A549 (cell line): ENCODE results near the gene TECTB. TPM values are rescaled to one million over a fixed set of nuclear protein-coding genes. Genes with fewer than 3 reads are reported as not detected.

ENCODE experiments used
- ATAC-seq, 2 experiments: fragments of 200-7000 bp in 1 of 2; fragments of >200 bp in 1 of 2; cut with Nextera tagmentation in 1 of 2; cut with Tn5 transposase in 1 of 2; 3 replicates each; pipeline versions ENCODE4 v1.8.0 to v1.9.1; 2018 to 2020; ENCODE audit warnings: mild to moderate bottlenecking in 1 of 2, moderate library complexity in 1 of 2
- CTCF ChIA-PET: fragments of 300-600 bp; sonication (Branson Sonifier 250); formaldehyde crosslinking; extraction: SDS; loops from one replicate; lab custom pipeline; 2021; ENCODE audit warnings: antibody characterized with exemption, inconsistent platforms; lab: Yijun Ruan, JAX
- POLR2A ChIA-PET: fragments of 350-600 bp; formaldehyde crosslinking; extraction: SDS; loops from one replicate; lab custom pipeline; 2021; ENCODE audit warnings: antibody characterized with exemption, inconsistent platforms; lab: Yijun Ruan, JAX
- DNase-seq, 2 experiments: peaks; one replicate each; pipeline versions ENCODE4 v3.0.0 to v3.0.0-alpha.2; 2011 to 2016; ENCODE audit warnings: low read depth in 1 of 2, low spot score in 1 of 2
- FAIRE-seq: peaks from 2 replicates; lab custom pipeline; 2011; peaks lifted over from hg19 to GRCh38; lab: Jason Lieb, UNC
- H3K27ac ChIP-seq, 2 experiments: fragments of >200 bp; sonication (Bioruptor Twin); formaldehyde crosslinking; 3 replicates each; pipeline ENCODE4 v1.5.1; 2016 to 2017
- H3K4me1 ChIP-seq: fragments of >200 bp; sonication (Bioruptor Twin); formaldehyde crosslinking; 3 replicates; pipeline ENCODE4 v1.6.1; 2016
- H3K4me2 ChIP-seq: fragments of >200 bp; sonication (Bioruptor Twin); formaldehyde crosslinking; 3 replicates; pipeline ENCODE4 v1.6.1; 2016
- H3K4me3 ChIP-seq: fragments of >200 bp; sonication (Bioruptor Twin); formaldehyde crosslinking; 3 replicates; pipeline ENCODE4 v1.5.1; 2016
- H3K9me3 ChIP-seq: fragments of >200 bp; sonication (Bioruptor Twin); formaldehyde crosslinking; 3 replicates; pipeline ENCODE4 v1.6.1; 2016
- BCL3 ChIP-seq: fragments of >200 bp; sonication (Bioruptor Twin); formaldehyde crosslinking; IDR thresholded peaks from 3 replicates; pipeline ENCODE4 v1.6.1; 2016
- CBX2 ChIP-seq: fragments of 200-600 bp; sonication (generic); IDR thresholded peaks from 2 replicates; pipeline ENCODE4 v1.6.1; 2016; ENCODE audit warnings: low read depth, mild to moderate bottlenecking, borderline replicate concordance
- E2F6 ChIP-seq: IDR thresholded peaks from 2 replicates; pipeline ENCODE4 v1.6.1; 2012; ENCODE audit warnings: low read depth, borderline replicate concordance
- EHMT2 ChIP-seq: fragments of 200-600 bp; sonication (generic); IDR thresholded peaks from 2 replicates; pipeline ENCODE4 v1.6.1; 2016; ENCODE audit warnings: antibody characterized with exemption, low read depth, mild to moderate bottlenecking, moderate library complexity
- HOXA7 ChIP-seq: fragments of 250-450 bp; sonication (Bioruptor Pico); IDR thresholded peaks from 2 replicates; pipeline ENCODE4 v1.5.0; 2020; ENCODE audit warnings: mild to moderate bottlenecking, moderate library complexity
- JUN ChIP-seq, 2 experiments: fragments of >200 bp; sonication (Bioruptor Twin); formaldehyde crosslinking; IDR thresholded peaks; 2 replicates in 1 of 2; 3 replicates in 1 of 2; pipeline ENCODE4 v1.6.1; 2016 to 2017
- JUNB ChIP-seq: fragments of >200 bp; sonication (Bioruptor Twin); formaldehyde crosslinking; IDR thresholded peaks from 2 replicates; pipeline ENCODE4 v1.6.1; 2016
- KDM1A ChIP-seq: fragments of 200-600 bp; sonication (generic); IDR thresholded peaks from 2 replicates; pipeline ENCODE4 v1.6.1; 2016; ENCODE audit warnings: low read depth, mild to moderate bottlenecking
- KDM5A ChIP-seq: fragments of 200-600 bp; sonication (generic); IDR thresholded peaks from 2 replicates; pipeline ENCODE4 v1.6.1; 2016; ENCODE audit warnings: antibody characterized with exemption, mild to moderate bottlenecking
- MAFK ChIP-seq: fragments of 450-650 bp; IDR thresholded peaks from 2 replicates; pipeline ENCODE4 v1.6.1; 2014; ENCODE audit not compliant: partially characterized antibody
- MAX ChIP-seq: IDR thresholded peaks from 2 replicates; pipeline ENCODE4 v1.6.1; 2012
- NFE2L2 ChIP-seq: fragments of 150-350 bp; conservative IDR thresholded peaks from 2 replicates; pipeline ENCODE4 v1.6.1; 2014; ENCODE audit warnings: low read length
- NPAS2 ChIP-seq: fragments of 250-450 bp; sonication (Bioruptor Pico); IDR thresholded peaks from 2 replicates; pipeline ENCODE4 v1.8.0; 2022; ENCODE audit warnings: mild to moderate bottlenecking, moderate library complexity, borderline replicate concordance
- NR3C1 ChIP-seq: fragments of >200 bp; sonication (Bioruptor Twin); formaldehyde crosslinking; IDR thresholded peaks from 3 replicates; pipeline ENCODE4 v1.6.1; 2017
- PBX3 ChIP-seq: IDR thresholded peaks from 2 replicates; pipeline ENCODE4 v1.6.1; 2012
- RAD21 ChIP-seq, 2 experiments: fragments of >200 bp in 1 of 2; sonication (Bioruptor Twin) in 1 of 2; formaldehyde crosslinking in 1 of 2; IDR thresholded peaks in 1 of 2; conservative IDR thresholded peaks in 1 of 2; 2 replicates in 1 of 2; 3 replicates in 1 of 2; pipeline ENCODE4 v1.6.1; 2012 to 2018; ENCODE audit warnings: inconsistent platforms in 1 of 2
- RARB ChIP-seq: fragments of 250-450 bp; sonication (Bioruptor Pico); IDR thresholded peaks from 2 replicates; pipeline ENCODE4 v1.8.0; 2021; ENCODE audit warnings: mild to moderate bottlenecking, moderate library complexity
- RCOR1 ChIP-seq: fragments of 150-350 bp; IDR thresholded peaks from 2 replicates; pipeline ENCODE4 v1.6.1; 2014; ENCODE audit warnings: antibody characterized with exemption, low read length, low read depth
- RNF2 ChIP-seq: fragments of 200-600 bp; sonication (generic); IDR thresholded peaks from 2 replicates; pipeline ENCODE4 v1.6.1; 2016; ENCODE audit warnings: low read depth, mild to moderate bottlenecking, antibody characterized with exemption, moderate library complexity, borderline replicate concordance
- SMC3 ChIP-seq: fragments of >200 bp; sonication (Bioruptor Twin); formaldehyde crosslinking; IDR thresholded peaks from 3 replicates; pipeline ENCODE4 v1.6.1; 2018; ENCODE audit warnings: inconsistent platforms
- SREBF2 ChIP-seq: fragments of 450-650 bp; IDR thresholded peaks from 2 replicates; pipeline ENCODE4 v1.6.1; 2014; ENCODE audit warnings: mild to moderate bottlenecking, moderate library complexity
- USF2 ChIP-seq: fragments of 450-650 bp; IDR thresholded peaks from 2 replicates; pipeline ENCODE4 v1.6.1; 2014; ENCODE audit warnings: antibody characterized with exemption
- WGBS: methylation state at CpG from one replicate; pipeline ENCODE4 v1.1.6; 2017; ENCODE audit errors: missing lambda C conversion rate; 5-methylcytosine and 5-hydroxymethylcytosine counted together
- polyA plus RNA-seq, 4 experiments: library from polyadenylated mRNA; depleted of rRNA in 3 of 4; stranded (reverse); fragments of >200 nt; fragmentation: RNase III in 1 of 4; extraction: RNeasy Plus Mini Kit Qiagen cat#74134 plus additional on column Dnase treatment in 1 of 4; gene quantifications; 2 replicates in 3 of 4; 3 replicates in 1 of 4; pipeline ENCODE4 v1.2.3, GENCODE V29; 2011 to 2017

The TECTB gene
- polyA plus RNA-seq, 2 of the 4 experiments (the other 2 are of a cell fraction) = not detected

GRCh38 chr10:112327678-112328077 lies 44.5 kb downstream of the TECTB start (continued):
- TF ChIP-seq USF2 = no peak

- ChIA-PET CTCF (interaction anchor here (0.9 to 1.6 kb wide), 2 partner anchors 15 to 23 kb away, joined by 3 to 5 read pairs; no protein-coding TSS in a partner anchor), POLR2A (no interaction called here)
- TF ChIP-seq RAD21 (conservative IDR thresholded peaks at IDR 0.05 in 1 of 2, IDR thresholded peaks at IDR 0.05 in 1 of 2) (no peak), BCL3 (no peak), RNF2 (no peak), NR3C1 (no peak), NFE2L2 (no peak)
- Histone ChIP-seq H3K27ac (no peak overlapping the region), H3K4me2 (no peak overlapping the region), H3K4me3 (no peak overlapping the region), H3K4me1 (no peaks in the 10 kb centered on the region), H3K9me3 (no peaks in the 10 kb centered on the region)
- no peak for DNase-seq
- no peak for FAIRE-seq
- 31% methylated on average over 4 of the region's 4 CpGs for WGBS
- no peak for ATAC-seq
Observed at GRCh38 chr10:112330162-112330561, 47.0 kb downstream of the TECTB start.

GRCh38 chr10:112330607-112331160 lies 47.5 kb downstream of the TECTB start:
- no peak for FAIRE-seq
- ATAC-seq = no peak
- CTCF ChIA-PET = interaction anchor here (0.9 to 1.6 kb wide), 3 partner anchors 15 to 23 kb away, joined by 3 to 5 read pairs (median 3); no protein-coding TSS in a partner anchor
- Histone ChIP-seq H3K4me1 (no peaks in the 10 kb centered on the region), H3K27ac (no peak overlapping the region; a peak in 1 of 6 replicates), H3K9me3 (no peaks in the 10 kb centered on the region), H3K4me3 (no peak overlapping the region), H3K4me2 (no peak overlapping the region)
- POLR2A ChIA-PET = no interaction called here
- no peak for TF ChIP-seq SREBF2
- no peak for TF ChIP-seq KDM5A
- TF ChIP-seq EHMT2 = no peak
- 4% methylated on average over 1 of the region's 1 CpG for WGBS
- DNase-seq = no peak

GRCh38 chr10:112332022-112332421 lies 48.8 kb downstream of the TECTB start:
- Histone ChIP-seq H3K27ac (no peak overlapping the region; a peak in 1 of 6 replicates), H3K4me1 (no peaks in the 10 kb centered on the region), H3K4me3 (no peak overlapping the region), H3K9me3 (no peaks in the 10 kb centered on the region), H3K4me2 (no peak overlapping the region)
- ATAC-seq = no peak
- WGBS = 74% methylated on average over 3 of the region's 3 CpGs
- CTCF ChIA-PET = no interaction called here
- TF ChIP-seq KDM1A (no peak), PBX3 (no peak), SMC3 (no peak), RARB (CRISPR knock-in tag) (no peak), MAX (no peak), JUNB (no peak), HOXA7 (no peak), CBX2 (no peak), KDM5A (no peak), JUN (IDR thresholded peaks at IDR 0.05) (no peak), NPAS2 (CRISPR knock-in tag) (no peak), MAFK (no peak), RAD21 (conservative IDR thresholded peaks at IDR 0.05 in 1 of 2, IDR thresholded peaks at IDR 0.05 in 1 of 2) (no peak), SREBF2 (no peak), RCOR1 (no peak), E2F6 (no peak), NFE2L2 (no peak)
- no peak for DNase-seq
- no peak for FAIRE-seq
- POLR2A ChIA-PET = no interaction called here
